Body of pancreas (tissue), 4 donors: ENCODE results near the gene SLC6A19. TPM values are rescaled to one million over a fixed set of nuclear protein-coding genes. Genes with fewer than 3 reads are reported as not detected.
A peak's percentile ranks its signal among the peaks of the same experiment; 100 is the strongest.

Experiments used
- ATAC-seq: fragments of 150-250 bp; one replicate; pipeline ENCODE4 v1.9.1; 2016
- DNase-seq, 4 donors: peaks; one replicate each; pipeline ENCODE4 v3.0.0-alpha.2; 2019
- H3K27ac ChIP-seq, 4 donors: fragments of 200-600 bp; sonication (generic); 1 replicate in 3 of 4; 2 replicates in 1 of 4; pipeline versions ENCODE4 v1.5.1 to v1.6.1; 2016 to 2019; ENCODE audit warnings: mild to moderate bottlenecking in 1 of 4, mixed read lengths in 1 of 4, moderate library complexity in 1 of 4
- H3K27me3 ChIP-seq, 2 donors: fragments of 200-600 bp; sonication (generic); one replicate each; pipeline ENCODE4 v1.6.0; 2016; ENCODE audit warnings: mild to moderate bottlenecking in 1 of 2
- H3K36me3 ChIP-seq, 2 donors: fragments of 200-600 bp; sonication (generic); replicated peaks in 1 of 2; 2 replicates each; pipeline ENCODE4 v1.5.1; 2016; ENCODE audit warnings: low read depth in 2 of 2; ENCODE audit not compliant: insufficient read depth in 1 of 2
- H3K4me1 ChIP-seq: fragments of 200-600 bp; sonication (generic); one replicate; pipeline ENCODE4 v1.6.0; 2016
- H3K4me3 ChIP-seq, 2 donors: fragments of 200-600 bp; sonication (generic); 1 replicate in 1 of 2; 2 replicates in 1 of 2; pipeline ENCODE4 v1.5.1; 2016 to 2019
- H3K9me3 ChIP-seq, 3 donors: fragments of 200-600 bp; sonication (generic); 1 replicate in 2 of 3; 2 replicates in 1 of 3; pipeline ENCODE4 v1.5.1; 2016
- POLR2A ChIP-seq, 3 donors: fragments of 450-650 bp; IDR thresholded peaks; one replicate each; pipeline ENCODE4 v1.6.1; 2016; ENCODE audit warnings: antibody characterized with exemption in 3 of 3, mild to moderate bottlenecking in 2 of 3
- WGBS, 2 donors: methylation state at CpG; one replicate each; pipeline ENCODE4 v1.1.5; 2017; 5-methylcytosine and 5-hydroxymethylcytosine counted together
- intact Hi-C: fragments of 100-400 bp; cut with DNase I; formaldehyde crosslinking; loops from one replicate; pipeline ENCODE4 v1.15.1; 2023
- total RNA-seq, 2 donors: library from RNA; depleted of rRNA; stranded (reverse); fragments of >200 nt; gene quantifications; one replicate each; pipeline ENCODE4 v1.1.0, GENCODE V29; 2016
- TF ChIP-seq, protein P1 (sequence below), 7 experiments: fragments of 450-650 bp in 4 of 7; fragments of 200-600 bp in 3 of 7; sonication (generic) in 3 of 7; IDR thresholded peaks; one replicate each; pipeline ENCODE4 v1.5.1; 2016 to 2019; ENCODE audit warnings: antibody characterized with exemption in 7 of 7

Gene SLC6A19
- total RNA-seq, 2 donors from 2014 or later, result 0.66 to 1.3 TPM

DNA sequence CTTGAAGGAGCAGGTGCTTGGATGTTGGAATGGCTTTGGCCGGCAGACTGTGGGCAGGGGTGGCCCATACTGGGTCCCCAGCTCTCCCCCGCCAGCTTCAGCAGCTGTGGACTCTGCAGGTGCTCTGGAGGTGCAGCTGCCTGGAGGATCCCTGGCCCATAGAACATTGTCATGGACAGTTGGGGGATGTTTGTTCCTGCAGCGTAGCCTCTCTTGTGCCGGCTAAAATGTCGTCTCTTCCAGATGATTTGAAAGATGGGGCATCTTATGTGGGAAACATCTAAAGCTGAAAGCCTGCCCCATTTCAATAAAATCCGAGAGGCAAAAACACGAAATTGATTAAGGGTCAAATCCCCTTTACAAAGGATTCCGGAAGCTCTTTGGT, 13.5 kb upstream of the SLC6A19 start:
- peak in 1 of 4 donors; percentile 4 for DNase-seq
- 75 to 79% methylated on average over 8 of the region's 8 CpGs for WGBS, 2 donors

GRCh38 chr5:1188464-1188863, 12.9 kb upstream of the SLC6A19 start:
- 11% methylated on average over 6 of the region's 6 CpGs for WGBS, 2 donors
- H3K4me1 ChIP-seq, result peaks cover 56% of the 10 kb centered on the region
- DNase-seq (peak in 3 of 4 donors; percentile 42 to 54 (median 45)), ATAC-seq (peak; percentile 49)
- intact Hi-C loops, result no loop called here
- no peak overlapping the region for H3K4me3 ChIP-seq
- TF ChIP-seq, protein P1, sequence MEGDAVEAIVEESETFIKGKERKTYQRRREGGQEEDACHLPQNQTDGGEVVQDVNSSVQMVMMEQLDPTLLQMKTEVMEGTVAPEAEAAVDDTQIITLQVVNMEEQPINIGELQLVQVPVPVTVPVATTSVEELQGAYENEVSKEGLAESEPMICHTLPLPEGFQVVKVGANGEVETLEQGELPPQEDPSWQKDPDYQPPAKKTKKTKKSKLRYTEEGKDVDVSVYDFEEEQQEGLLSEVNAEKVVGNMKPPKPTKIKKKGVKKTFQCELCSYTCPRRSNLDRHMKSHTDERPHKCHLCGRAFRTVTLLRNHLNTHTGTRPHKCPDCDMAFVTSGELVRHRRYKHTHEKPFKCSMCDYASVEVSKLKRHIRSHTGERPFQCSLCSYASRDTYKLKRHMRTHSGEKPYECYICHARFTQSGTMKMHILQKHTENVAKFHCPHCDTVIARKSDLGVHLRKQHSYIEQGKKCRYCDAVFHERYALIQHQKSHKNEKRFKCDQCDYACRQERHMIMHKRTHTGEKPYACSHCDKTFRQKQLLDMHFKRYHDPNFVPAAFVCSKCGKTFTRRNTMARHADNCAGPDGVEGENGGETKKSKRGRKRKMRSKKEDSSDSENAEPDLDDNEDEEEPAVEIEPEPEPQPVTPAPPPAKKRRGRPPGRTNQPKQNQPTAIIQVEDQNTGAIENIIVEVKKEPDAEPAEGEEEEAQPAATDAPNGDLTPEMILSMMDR (IDR thresholded peaks at IDR 0.05), result no peak
- no peaks in the 10 kb centered on the region for H3K27me3 ChIP-seq
- no peaks in the 10 kb centered on the region for H3K36me3 ChIP-seq
- H3K27ac ChIP-seq, result peak overlapping the region; percentile 39 to 92 (median 90)
- no peaks in the 10 kb centered on the region for H3K9me3 ChIP-seq

More for the DNA sequence above, 13.5 kb upstream of the SLC6A19 start:
- H3K4me3 ChIP-seq, result no peak overlapping the region
- H3K9me3 ChIP-seq, result no peaks in the 10 kb centered on the region
- no peak for TF ChIP-seq POLR2A (IDR thresholded peaks at IDR 0.05)
- TF ChIP-seq, protein P1 (IDR thresholded peaks at IDR 0.05), result no peak
- no peaks in the 10 kb centered on the region for H3K27me3 ChIP-seq
- no peaks in the 10 kb centered on the region for H3K36me3 ChIP-seq
- H3K27ac ChIP-seq, result peak overlapping the region; percentile 39 to 92 (median 90)
- intact Hi-C loops, result no loop called here
- peaks cover 61% of the 10 kb centered on the region for H3K4me1 ChIP-seq
- ATAC-seq, result no peak

GRCh38 chr5:1189269-1189668, 12.1 kb upstream of the SLC6A19 start:
- 56 to 61% methylated on average over 10 of the region's 10 CpGs for WGBS, 2 donors
- Histone ChIP-seq H3K9me3 (no peaks in the 10 kb centered on the region), H3K27me3 (no peaks in the 10 kb centered on the region), H3K4me1 (peaks cover 48% of the 10 kb centered on the region), H3K27ac (no peak overlapping the region), H3K36me3 (no peaks in the 10 kb centered on the region), H3K4me3 (no peak overlapping the region)
- intact Hi-C loops, result no loop called here
- DNase-seq (peak in 1 of 4 donors; percentile 6), ATAC-seq (no peak)
- TF ChIP-seq, protein P1 (IDR thresholded peaks at IDR 0.05), result no peak
- TF ChIP-seq POLR2A (IDR thresholded peaks at IDR 0.05), result no peak

DNA sequence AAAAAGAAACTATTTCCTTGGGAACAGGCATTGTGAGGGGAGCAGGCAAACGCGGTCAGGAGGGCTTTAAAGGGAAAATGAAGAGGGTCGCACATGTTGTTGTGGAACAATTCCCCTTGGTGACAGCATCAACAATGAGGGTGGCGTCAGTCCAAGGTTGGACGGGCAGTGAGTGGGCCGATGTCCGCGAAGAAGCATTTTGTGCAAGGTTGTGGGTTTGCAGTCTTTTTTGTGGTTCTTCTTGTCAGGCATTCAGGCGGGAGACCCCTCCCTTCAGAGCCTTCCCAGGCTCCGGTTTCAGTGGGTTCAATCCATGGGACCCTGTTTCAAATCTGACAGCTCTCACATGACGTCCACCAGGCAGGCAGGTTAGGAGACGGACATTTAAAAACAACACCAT, 11.1 kb upstream of the SLC6A19 start:
- peaks cover 38% of the 10 kb centered on the region for H3K4me1 ChIP-seq
- 85 to 89% methylated on average over 12 of the region's 12 CpGs for WGBS, 2 donors
- TF ChIP-seq, protein P1 (IDR thresholded peaks at IDR 0.05), result no peak
- TF ChIP-seq POLR2A (IDR thresholded peaks at IDR 0.05), result no peak
- intact Hi-C loops, result no loop called here
- no peaks in the 10 kb centered on the region for H3K9me3 ChIP-seq
- H3K27me3 ChIP-seq, result no peaks in the 10 kb centered on the region
- no peaks in the 10 kb centered on the region for H3K36me3 ChIP-seq
- ATAC-seq (no peak), DNase-seq (peak in 1 of 4 donors; percentile 5)
- H3K27ac ChIP-seq, result no peak overlapping the region
- no peak overlapping the region for H3K4me3 ChIP-seq

- intact Hi-C loops, result no loop called here
- Histone ChIP-seq H3K27ac (no peak overlapping the region), H3K4me1 (peaks cover 32% of the 10 kb centered on the region), H3K4me3 (no peak overlapping the region), H3K36me3 (no peaks in the 10 kb centered on the region), H3K9me3 (no peaks in the 10 kb centered on the region), H3K27me3 (no peaks in the 10 kb centered on the region)
- DNase-seq, result peak in 1 of 4 donors; percentile 3
- no peak for ATAC-seq
- WGBS, 2 donors, result 58 to 60% methylated on average over 6 of the region's 6 CpGs
- no peak for TF ChIP-seq POLR2A (IDR thresholded peaks at IDR 0.05)
- TF ChIP-seq, protein P1 (IDR thresholded peaks at IDR 0.05), result no peak
These were observed 10.6 kb upstream of the SLC6A19 start for GRCh38 chr5:1190837-1191239.
